ENCODE measurements around the gene KIAA0232.
"Not testable (repeated sequence)": the region's sequence is repeated elsewhere in the genome, so short reads cannot be mapped to it uniquely, and the experiment has no call there.

The KIAA0232 gene

DNA sequence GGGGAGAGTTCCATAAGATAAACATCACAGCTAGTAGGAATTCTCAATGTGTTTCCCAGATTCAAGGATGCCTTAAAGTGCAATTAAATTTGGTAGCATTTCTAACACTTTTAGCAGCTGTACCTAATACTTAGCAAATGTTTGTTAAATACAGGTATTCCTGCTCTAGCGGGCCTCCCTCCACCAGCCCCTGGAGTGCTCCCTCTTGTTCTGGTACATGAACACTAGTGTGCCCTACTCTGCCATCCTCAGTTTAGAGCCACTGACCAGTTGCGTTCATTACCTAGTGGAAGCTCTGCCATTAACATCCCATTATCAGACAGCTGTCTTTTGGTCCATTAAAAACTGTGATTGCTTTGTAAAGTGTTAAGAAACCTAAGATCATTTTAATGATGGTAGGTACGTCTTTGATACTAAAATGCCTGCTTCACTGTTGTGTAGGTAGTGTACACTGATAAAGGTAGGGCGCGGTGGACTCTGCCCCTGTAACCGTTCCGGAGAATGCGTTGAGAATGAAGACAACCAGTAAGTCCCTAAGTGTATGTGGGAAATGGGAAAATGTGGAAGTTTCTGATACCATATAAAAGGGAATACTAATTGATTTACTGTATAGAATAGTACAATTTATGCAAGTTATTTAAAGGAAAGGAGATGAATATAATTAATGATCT, 21.7 kb downstream of the KIAA0232 start:
- no peak for DNase-seq (ENCODE audit: low read depth)

DNA sequence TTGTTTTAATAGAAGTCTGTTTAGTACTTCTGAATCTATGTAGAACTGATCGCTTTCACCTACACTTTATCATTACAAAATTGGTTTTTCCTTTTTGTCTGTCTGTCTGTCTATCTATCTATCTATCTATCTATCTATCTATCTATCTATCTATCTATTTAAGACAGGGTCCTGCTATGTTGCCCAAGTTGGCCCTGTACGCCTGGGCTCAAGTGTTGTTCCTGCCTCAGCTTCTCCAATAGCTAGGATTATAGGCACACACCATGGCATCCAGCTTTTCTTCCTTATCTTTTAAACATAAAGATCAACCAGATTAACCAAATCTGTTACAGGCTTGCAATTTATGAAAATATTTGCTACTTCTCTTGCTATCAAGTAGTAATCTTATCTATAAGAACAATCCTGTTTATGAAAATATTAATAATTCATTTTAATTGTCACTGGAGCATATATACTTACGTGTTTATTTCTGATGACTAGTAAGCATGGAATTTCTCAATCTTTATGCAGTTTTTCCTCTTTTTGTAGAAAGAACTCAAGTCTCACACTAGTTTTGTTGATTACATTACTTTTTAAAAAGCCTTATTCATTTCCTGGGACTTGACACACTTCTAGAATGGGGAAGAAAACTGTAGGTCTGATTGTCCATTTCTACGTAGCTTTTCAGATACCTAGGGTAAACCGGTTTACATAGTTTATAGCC, 24.5 kb downstream of the KIAA0232 start:
- DNase-seq (ENCODE audit: low read depth), result no peak

GRCh38 chr4:6808259-6808658, 25.7 kb downstream of the KIAA0232 start:
- no peak for DNase-seq (ENCODE audit: low read depth)

DNA sequence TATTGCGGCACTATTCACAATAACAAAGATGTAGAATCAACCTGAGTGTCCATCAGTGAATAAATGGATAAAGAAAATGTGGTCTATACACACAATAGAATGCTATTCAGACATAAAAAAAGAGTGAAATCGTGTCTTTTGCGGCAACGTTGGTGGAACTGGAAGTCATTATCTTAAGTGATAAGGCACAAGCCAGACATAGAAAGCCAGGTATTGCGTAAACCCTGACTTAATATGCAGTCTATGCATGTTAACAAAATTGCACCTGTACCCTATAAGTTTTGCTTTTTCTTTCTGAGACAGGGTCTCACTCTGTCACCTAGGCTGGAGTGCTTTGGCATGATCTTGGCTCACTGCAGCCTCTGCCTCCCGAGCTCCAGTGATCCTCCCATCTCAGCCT, 28.6 kb downstream of the KIAA0232 start:
- no peak for DNase-seq (ENCODE audit: low read depth)

DNA sequence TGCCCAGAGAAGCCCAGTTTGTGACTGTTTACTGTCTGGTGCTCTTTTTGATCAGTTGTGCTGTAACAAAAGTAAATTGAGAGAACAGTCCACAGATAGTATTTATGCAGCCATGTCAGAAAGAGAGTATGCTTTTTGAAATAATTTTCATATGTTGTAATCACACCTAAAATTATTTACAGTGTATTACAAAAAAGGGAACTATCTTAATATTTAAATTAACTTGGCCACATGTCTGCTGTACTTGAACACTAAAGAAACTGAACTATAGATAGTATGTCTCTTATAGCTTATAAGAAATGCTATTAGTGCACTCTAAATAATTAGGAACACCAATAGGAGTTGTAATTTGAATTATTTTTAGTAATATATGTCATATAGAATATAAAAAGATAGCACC, 30.2 kb downstream of the KIAA0232 start:
- DNase-seq (ENCODE audit: low read depth), result no peak

DNA sequence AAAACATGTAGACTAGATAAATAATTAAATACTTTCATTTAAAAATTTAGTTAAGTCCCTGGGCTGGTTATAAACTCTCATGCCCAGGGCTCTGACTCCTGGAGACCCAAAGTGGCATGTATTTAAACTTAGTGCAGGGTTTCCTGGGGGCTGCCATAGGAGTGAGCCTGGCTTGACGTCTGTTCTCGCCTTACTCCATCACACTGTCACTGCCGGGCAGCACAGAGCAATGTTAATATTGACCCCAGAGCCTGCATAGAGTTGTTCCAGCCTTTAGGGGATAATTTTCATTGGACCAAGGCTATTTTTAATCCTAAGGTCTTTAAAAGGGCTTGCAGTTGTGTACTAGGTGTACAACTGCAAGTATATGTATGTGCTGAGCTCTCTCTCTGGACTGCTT, 31.2 kb downstream of the KIAA0232 start:
- no peak for DNase-seq (ENCODE audit: low read depth)

GRCh38 chr4:6815029-6815836, 32.7 kb downstream of the KIAA0232 start:
- no peak for DNase-seq (ENCODE audit: low read depth)

DNA sequence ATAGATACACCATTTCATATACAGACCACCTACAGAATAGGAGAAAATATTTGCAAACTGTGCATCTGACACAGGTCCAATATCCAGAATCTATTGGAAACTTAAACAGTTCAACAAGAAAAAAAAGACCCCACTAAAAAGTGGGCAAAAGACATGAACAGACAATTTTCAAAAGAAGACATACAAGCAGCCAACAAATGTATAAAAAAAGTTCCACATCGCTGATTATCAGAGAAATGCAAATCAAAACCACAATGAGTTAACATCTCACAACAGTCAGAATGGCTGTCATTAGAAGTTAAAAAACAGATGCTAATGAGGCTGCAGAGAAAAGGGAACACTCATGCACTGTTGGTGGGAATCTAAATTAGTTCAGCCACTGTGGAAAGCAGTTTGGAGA, 36.8 kb downstream of the KIAA0232 start:
- DNase-seq (ENCODE audit: low read depth), result no peak

DNA sequence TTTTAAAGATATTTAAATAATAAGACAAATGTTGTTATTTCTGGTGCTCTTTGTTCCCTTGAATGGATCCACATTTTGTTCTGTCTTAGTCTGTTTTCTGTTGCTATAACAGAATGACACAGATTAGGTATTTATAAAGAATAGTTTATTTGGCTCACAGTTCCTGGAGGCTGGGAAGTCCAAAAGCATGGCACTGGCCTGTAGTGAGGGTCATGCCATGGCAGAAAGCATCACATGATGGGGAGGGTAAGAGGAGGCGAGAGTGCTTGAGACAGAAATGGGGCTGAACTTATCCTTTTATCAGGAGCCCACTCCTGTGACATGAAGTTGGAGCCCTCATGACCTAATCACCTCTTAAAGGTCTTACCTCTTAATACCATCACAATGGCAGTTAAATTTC, 38.2 kb downstream of the KIAA0232 start:
- no peak for DNase-seq (ENCODE audit: low read depth)

DNA sequence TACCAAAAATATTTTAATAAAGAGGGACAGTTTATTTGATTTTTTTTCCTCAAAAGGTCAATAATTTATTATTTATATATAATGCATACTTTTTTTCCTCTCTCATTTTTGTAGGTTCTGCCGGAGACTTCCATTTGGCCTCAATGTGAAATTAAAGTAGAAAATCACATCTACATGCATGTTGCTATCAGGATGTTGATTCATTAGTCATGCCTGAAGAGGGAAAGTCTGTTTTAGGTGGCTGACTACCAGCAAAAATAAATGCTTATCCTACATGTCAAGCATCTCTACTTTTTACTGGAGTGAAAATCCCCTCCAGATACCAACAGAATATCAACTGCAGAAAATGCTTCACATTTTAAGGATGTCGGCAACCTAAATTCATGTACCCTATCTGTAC, 41.5 kb downstream of the KIAA0232 start:
- DNase-seq (ENCODE audit: low read depth), result no peak

GRCh38 chr4:6824772-6825402, 42.4 kb downstream of the KIAA0232 start:
- no peak for DNase-seq (ENCODE audit: low read depth)

DNA sequence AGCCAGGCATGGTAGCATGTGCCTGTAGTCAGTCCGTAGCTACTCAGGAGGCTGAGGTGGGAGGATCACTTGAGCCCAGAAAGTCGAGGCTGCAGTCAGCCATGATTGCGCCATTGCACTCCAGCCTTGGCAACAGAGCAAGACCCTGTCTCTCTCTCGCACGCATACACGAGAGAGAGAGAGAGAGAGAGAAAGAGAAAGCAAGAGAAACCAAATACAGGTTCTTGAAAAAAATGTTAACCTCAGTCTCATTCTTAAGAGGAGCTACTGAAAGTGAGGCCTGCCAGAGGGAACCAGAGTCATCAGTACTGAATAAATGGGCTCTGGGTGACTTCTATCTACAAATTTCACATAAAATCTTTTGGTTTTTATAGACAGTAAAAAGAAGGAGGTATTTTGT, 42.9 kb downstream of the KIAA0232 start:
- DNase-seq (ENCODE audit: low read depth), result no peak

DNA sequence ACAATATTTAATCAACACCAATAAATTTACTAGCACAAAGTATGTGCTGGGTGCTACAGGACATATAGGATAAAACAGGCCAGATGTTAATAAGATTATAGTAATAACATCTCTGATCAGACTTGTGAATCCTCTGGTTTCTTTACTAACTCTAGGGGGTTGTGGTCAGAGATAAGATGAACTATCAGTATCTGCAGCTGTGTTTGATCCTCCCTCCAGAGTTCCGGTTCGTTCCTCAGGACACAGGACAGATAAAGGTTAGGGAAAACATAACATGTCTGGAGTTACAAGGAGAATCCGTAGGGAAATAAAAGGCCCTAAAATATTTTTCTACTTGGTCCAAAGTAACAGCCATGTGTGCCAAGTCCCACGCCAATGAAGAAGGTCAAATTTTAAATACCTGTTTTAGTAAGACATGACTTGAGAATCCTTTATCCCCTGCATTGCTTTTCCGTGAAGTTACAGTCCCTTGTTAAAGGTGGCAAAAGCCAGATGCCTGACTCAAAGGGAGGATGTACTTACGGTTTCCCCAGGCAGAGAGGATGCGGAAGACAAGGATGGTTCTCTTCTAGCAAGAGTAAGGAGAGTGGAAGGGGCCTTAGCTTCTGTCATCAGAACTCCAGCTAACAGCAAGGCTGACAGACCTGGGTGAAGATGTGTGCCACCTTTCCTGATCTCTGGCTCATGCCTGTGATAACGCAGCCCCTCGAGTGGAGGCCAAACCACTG, 44.4 kb downstream of the KIAA0232 start:
- no peak for DNase-seq (ENCODE audit: low read depth)

- no peak for DNase-seq (ENCODE audit: low read depth)
Observed at GRCh38 chr4:6829086-6829485, 46.6 kb downstream of the KIAA0232 start.

DNA sequence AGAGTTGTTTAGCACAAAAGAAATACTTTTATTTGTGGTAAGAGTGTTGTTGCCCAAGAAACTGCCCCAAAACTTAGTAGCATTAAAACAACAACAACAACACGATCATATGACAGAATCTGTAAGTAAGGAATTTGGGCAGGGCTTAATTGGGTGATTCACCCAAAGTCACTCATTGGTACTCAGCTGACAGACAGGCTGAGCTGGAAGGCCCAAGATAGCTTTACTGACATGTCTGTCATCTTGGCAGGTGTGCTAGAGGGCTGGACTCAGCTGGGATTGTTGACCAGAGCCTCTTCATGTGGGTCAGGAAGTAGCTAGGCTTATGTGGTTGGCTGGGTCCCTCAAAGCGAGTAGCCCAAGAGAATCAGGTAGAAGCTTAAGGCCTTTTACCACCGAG, 52.3 kb downstream of the KIAA0232 start:
- DNase-seq (ENCODE audit: low read depth), result no peak

DNA sequence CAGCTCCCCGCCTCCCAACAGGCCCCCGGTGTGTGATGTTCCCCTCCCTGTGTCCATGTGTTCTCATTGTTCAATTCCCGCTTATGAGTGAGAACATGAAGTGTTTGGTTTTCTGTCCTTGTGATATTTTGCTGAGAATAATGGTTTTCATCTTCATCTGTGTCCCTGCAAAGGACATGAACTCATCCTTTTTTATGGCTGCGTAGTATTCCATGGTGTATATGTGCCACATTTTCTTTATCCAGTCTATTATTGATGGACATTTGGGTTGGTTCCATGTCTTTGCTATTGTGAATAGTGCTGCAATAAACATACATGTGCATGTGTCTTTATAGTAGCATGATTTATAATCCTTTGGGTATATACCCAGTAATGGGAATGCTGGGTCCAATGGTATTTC, 53.1 kb downstream of the KIAA0232 start:
- DNase-seq (ENCODE audit: low read depth), result not testable (repeated sequence)

- not testable (repeated sequence) for DNase-seq (ENCODE audit: low read depth)
Observed at GRCh38 chr4:6837106-6837505, 54.6 kb downstream of the KIAA0232 start.

GRCh38 chr4:6839579-6839978, 57.1 kb downstream of the KIAA0232 start:
- no peak for DNase-seq (ENCODE audit: low read depth)

DNA sequence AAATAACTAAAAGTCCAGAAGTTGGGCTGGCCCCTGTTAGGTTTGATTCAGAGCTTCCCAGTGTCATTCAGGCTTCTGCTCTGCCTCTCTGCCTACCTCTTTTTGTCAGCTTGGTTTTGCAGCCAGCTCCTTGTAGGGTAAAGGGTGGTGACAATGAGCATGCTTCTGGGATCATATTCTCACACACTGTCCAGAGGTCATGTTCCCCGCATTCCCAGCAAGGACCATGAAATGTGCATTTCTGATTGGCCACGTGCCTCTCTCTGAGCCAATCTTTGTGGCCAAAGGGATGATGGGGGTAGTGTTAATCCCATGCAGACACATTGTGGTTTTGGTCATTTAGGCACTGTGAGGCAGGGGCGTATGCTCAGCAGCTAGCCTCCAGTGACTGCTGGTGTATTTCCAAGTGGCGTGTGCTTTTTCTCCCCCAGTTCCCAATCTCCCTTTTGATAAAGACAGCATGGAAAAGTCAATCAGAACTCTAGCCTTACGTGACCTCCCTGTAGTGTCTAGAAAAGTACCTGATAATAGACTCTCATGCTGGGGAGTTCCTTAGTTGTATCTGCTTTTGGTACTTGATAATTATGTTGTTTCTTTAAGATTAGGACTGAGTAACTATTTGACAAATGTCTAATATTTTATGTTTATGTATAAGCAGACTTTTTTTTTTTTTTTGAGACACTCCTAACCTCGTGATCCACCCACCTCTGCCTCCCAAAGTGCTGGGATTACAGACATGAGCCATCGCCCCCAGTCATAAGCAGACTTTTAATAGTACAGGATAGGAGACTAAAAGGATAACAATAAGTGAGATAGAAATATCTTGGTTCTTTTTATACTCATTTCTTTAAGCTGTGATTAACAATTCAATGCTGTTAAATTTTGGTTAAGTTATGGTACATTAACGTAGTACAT, 57.8 kb downstream of the KIAA0232 start:
- DNase-seq (ENCODE audit: low read depth), result no peak

GRCh38 chr4:6845027-6845426, 62.5 kb downstream of the KIAA0232 start:
- DNase-seq (ENCODE audit: low read depth), result no peak

GRCh38 chr4:6845574-6845973, 63.0 kb downstream of the KIAA0232 start:
- DNase-seq (ENCODE audit: low read depth), result no peak
